CD1c-positive myeloid dendritic cell (primary cell): Measurements from ENCODE around the gene PJA2.
"Not testable (repeated sequence)": the region's sequence is repeated elsewhere in the genome, so short reads cannot be mapped to it uniquely, and the experiment has no call there.

Source experiments
- DNase-seq: peaks from one replicate; pipeline ENCODE4 v3.0.0-alpha.2; 2016; ENCODE audit errors: extremely low spot score

PJA2 gene

GRCh38 chr5:109409844-109410388 lies at the start of gene PJA2:
Gene PJA2, minus strand, starts transcription at chr5:109409974. Its CDS starts 26,541 bp downstream, at chr5:109383433.
- peak; percentile 98 for DNase-seq

- DNase-seq: no peak
These were observed 45.9 kb upstream of the PJA2 start for GRCh38 chr5:109455598-109456096.

DNA sequence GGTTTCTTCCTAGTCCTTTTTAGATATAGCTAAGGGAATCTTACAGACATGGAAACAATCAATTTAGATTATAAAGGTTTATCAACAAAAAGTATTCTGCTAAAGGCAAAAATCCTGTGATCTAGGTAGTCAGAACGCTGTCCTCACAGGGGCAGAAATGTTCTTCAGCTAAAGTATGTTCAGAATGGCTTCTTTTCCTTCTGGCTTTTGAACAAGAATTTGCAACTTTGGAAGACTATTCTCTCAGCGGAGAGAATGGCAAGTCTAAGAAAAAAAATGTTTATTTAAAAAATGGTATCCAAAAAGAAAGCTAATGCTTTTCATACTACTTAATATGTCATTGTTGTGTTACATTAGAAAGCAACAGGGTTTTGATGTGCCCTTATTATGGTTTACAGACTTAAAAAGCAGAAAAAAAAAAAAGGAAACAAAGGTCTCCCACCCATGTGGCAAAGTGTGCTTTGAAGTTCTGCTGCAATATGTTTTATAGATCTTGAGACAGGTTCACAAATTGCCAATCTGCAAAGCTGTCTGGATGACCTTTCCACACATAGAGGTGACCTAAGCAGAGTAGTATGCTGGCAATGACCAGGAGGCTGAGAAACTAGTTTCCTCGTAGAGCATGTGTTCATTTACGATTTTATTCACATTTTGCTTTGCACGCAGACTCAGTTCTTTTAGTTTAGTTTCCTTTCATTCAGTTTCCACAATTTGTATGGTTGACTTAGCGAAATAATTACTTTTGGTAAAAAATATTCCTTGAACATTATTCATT lies 45.1 kb upstream of the PJA2 start:
- DNase-seq: no peak

GRCh38 chr5:109453251-109453650 lies 43.5 kb upstream of the PJA2 start:
- no peak for DNase-seq

DNA sequence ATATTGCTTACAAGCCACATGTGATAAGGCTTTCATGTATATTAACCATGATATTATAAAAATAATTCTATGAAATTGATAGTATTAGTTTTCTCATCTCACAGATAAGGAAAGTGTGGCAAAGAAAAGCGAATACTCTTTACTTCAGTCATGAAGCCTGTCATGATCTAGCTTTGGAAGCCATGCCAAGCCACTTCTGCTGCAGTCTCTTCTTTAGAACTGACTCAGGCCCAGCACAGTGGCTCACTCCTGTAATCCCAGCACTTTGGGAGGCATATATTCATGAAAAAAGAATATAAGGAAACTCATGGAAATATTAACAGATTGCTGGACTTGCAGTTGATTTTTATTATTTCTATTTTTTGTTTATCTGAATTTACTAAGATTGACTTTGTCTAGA lies 42.9 kb upstream of the PJA2 start:
- no peak for DNase-seq

GRCh38 chr5:109451146-109451545 lies 41.4 kb upstream of the PJA2 start:
- no peak for DNase-seq

- DNase-seq: no peak
These were observed 40.5 kb upstream of the PJA2 start for GRCh38 chr5:109450129-109450877.

DNA sequence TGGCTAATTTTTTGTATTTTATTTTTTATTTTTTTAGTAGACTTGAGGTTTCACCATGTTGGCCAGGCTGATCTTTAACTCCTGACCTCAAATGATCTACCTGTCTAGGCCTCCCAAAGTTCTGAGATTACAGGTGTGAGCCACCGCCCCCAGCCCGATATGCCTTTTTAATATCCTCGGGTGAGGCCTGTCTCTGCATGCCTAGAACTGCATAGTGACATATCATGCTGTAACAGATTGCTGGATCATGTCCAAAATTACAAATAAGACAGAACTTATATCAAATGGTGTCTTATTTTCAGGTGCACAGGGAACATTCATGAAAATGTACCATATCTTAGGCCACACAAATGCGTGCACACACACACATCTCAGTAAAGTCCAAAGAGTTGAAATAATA lies 39.1 kb upstream of the PJA2 start:
- no peak for DNase-seq

GRCh38 chr5:109439590-109439989 lies 29.8 kb upstream of the PJA2 start:
- DNase-seq: no peak

DNA sequence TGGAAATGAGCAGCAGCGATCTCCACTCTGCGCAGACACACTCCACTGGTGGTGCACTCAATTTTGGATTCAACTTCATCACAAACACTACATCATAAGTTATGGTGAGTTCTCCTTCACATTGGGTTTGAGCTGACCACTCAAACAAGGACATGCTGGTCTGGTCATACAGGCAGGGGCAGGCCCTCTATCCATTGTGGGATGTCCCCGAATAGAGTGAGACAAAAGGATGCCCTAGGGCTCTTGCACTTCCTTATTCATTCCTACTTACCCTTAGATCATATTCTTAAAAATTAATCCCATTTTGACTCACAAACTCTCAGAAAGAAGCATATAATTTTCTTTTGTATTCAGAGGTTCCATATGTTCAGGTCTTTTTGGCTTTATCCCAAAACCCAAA lies 16.3 kb upstream of the PJA2 start:
- no peak for DNase-seq

GRCh38 chr5:109425521-109425920 lies 15.7 kb upstream of the PJA2 start:
- DNase-seq: not testable (repeated sequence)

DNA sequence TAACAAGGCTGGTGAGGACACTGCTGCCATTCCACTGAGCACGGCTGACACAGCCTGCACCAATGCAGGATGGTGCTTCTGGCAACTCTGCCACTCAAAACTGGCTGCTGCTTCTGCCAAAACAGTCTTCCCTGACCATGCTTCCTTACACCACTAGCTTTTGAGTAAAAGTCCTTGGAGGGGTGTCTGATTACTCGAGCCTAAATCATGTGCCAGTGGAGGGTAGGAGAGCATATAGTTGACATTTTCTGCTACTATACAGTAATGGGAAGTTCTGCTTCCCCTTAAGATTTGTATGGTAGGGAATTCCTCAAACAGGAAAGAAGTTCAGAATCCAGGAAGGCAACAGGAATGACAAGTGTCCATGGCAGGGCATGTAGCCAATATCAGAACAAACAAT lies 12.2 kb upstream of the PJA2 start:
- DNase-seq: no peak

DNA sequence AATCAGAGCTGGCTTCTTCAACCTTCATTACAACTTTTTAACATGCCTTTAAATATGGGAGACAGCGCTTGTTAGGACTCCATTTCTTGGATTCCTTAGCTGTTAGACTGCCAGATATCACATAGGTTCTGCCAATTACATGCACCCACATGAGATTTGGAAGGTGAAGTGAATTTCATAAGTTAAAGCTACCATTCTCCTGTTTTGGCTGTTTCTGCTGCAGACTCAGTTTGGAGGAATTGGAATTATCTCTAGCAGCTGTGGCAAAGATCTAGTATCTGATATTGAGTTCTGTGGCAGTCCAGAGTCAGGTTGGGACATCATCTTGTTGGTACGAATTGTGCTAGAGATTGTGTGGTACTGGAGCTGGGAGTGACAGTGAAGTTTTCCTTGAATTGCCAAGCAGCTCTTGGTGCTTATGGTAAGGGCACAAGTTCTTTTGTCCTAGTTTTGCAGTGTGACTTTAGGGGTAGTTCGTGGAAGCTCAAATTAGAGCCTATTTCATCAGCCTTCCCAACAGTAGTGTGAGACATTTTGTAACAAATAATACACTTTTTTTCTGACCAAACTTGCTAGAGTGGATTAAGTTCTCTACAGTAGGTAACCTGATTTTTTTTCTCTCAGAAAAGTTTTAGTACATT lies 9.1 kb upstream of the PJA2 start:
- no peak for DNase-seq

GRCh38 chr5:109416882-109417281 lies 7.1 kb upstream of the PJA2 start:
- DNase-seq: no peak

DNA sequence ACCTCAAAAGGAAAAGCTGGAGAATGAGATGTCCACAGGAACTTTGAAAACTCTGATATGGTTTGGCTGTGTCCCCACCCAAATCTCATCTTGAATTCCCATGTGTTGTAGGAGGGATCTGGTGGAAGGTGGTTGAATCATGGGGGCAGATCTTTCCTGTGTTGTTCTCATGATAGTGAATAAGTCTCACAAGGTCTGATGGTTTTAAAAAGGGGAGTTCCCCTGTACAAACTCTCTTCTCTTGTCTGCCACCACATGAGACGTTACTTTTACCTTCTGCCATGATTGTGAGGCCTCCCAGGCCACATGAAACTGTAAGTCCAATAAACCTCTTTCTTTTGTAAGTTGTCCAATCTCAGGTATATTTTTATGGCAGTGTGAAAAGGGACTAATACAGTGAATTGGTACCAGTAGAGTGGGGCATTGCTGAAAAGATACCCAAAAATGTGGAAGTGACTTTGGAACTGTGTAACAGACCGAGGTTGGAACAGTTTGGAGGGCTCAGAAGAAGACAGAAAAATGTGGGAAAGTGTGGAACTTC lies 4.2 kb upstream of the PJA2 start:
- DNase-seq: not testable (repeated sequence)

- no peak for DNase-seq
These were observed 3.7 kb upstream of the PJA2 start for GRCh38 chr5:109413458-109413857.

GRCh38 chr5:109412981-109413402 lies 3.2 kb upstream of the PJA2 start:
- no peak for DNase-seq

- DNase-seq: peak; percentile 16
These were observed 1.9 kb upstream of the PJA2 start for GRCh38 chr5:109411627-109412026.

- no peak for DNase-seq
These were observed 1.4 kb upstream of the PJA2 start for GRCh38 chr5:109411149-109411514.

DNA sequence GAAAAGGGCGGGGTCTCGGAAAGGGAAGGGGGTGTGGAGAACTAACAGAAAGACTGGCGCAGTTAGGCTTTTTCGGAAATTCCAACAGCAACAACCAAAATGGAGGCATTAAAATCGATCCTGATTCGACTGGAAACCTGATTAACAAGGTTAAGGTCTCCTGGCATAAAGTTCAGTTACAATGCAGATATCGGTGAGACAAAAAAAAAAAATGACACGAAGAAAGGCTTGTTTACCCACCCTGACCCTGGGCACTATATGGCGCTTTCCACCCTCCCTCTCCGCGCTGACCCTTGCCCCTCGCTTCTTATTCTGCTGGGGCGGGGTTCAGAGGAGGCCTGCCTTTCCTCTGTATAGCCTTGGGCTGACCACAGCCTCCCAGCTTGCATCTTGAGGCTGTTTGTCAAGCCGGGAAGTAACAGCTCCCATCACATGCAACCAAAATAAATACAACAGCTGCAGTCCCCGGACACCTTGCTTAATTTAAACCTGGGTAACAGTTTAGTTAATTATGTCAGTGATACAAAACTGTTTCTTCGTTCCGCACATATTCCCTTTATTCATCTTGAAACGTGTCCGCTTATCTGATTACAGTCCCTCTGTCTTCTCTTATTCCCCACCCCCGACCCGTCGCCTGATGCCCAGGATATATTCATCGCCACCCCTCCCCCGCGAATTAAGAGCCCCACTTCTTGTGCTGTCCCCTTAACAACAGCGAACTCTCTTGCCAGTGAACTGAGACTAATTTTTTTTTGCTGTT lies 795 bp upstream of the PJA2 start:
- peak; percentile 76 for DNase-seq
